HG03095 (cell line): ENCODE measurements around the gene TPRX1.
"Not testable (repeated sequence)": the region's sequence is repeated elsewhere in the genome, so short reads cannot be mapped to it uniquely, and the experiment has no call there.

Source experiments
- ATAC-seq: cut with Tn5 transposase; IDR thresholded peaks from one replicate; pipeline ENCODE4 v1.9.1; 2021; ENCODE audit warnings: moderate library complexity; ENCODE audit not compliant: unreplicated experiment

Gene TPRX1

GRCh38 chr19:47769534-47769933, 34.8 kb downstream of the TPRX1 start:
- ATAC-seq, result no peak

- no peak for ATAC-seq
These were observed 35.7 kb downstream of the TPRX1 start for GRCh38 chr19:47768604-47769003.

GRCh38 chr19:47767349-47767748, 37.0 kb downstream of the TPRX1 start:
- no peak for ATAC-seq

- no peak for ATAC-seq
These were observed 37.7 kb downstream of the TPRX1 start for GRCh38 chr19:47766670-47767069.

- ATAC-seq, result no peak
These were observed 38.1 kb downstream of the TPRX1 start for GRCh38 chr19:47766359-47766620.

- no peak for ATAC-seq
These were observed 38.6 kb downstream of the TPRX1 start for GRCh38 chr19:47765523-47766358.

GRCh38 chr19:47764705-47765104, 39.6 kb downstream of the TPRX1 start:
- not testable (repeated sequence) for ATAC-seq

- no peak for ATAC-seq
These were observed 41.6 kb downstream of the TPRX1 start for GRCh38 chr19:47762615-47763308.

- no peak for ATAC-seq
These were observed 42.2 kb downstream of the TPRX1 start for GRCh38 chr19:47762151-47762550.

- ATAC-seq, result no peak
These were observed 42.8 kb downstream of the TPRX1 start for GRCh38 chr19:47761566-47761965.

- no peak for ATAC-seq
These were observed 43.7 kb downstream of the TPRX1 start for GRCh38 chr19:47760632-47760999.

- ATAC-seq, result no peak
These were observed 45.9 kb downstream of the TPRX1 start for GRCh38 chr19:47758443-47758804.

GRCh38 chr19:47757617-47758442, 46.5 kb downstream of the TPRX1 start:
- ATAC-seq, result no peak

- ATAC-seq, result no peak
These were observed 47.3 kb downstream of the TPRX1 start for GRCh38 chr19:47756953-47757608.

- ATAC-seq, result no peak
These were observed 47.8 kb downstream of the TPRX1 start for GRCh38 chr19:47756627-47756929.

GRCh38 chr19:47755762-47756626, 48.4 kb downstream of the TPRX1 start:
- no peak for ATAC-seq

GRCh38 chr19:47755065-47755761, 49.1 kb downstream of the TPRX1 start:
- ATAC-seq, result no peak

- no peak for ATAC-seq
These were observed 49.9 kb downstream of the TPRX1 start for GRCh38 chr19:47754206-47755064.
